ENCODE measurements around the gene MYZAP.

Gene MYZAP

DNA sequence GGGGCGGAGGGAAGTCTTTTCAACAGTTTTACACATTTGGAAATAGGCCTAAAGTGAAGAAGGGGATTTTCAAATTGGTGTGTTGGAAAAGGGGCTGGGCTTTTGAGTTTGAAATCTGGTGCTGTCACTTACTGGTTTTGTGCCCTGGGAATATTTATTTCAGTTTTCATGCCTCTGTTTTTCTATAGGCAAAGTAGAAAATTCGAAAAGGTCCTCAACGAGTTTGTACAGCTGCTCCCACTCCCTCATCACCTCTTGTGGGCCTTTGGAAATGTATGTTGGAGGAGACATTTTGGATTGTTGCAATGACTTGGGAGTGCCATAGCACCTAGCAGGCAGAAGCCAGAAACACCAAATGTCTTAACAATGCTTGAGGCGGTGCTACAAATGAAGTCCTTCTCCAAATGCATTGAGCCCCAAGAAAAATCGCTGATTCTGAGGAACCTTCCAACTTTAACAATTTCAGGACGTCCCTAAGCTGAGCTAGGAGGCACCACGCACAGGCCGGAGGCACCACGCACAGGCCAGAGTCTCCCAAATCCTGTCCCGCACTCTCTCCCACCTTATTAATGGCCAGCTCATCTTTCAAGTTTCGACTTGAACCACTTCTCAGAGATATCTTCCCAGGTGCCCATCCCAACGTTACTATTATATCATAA, 114.2 kb downstream of the MYZAP start:
- DNase-seq, result no peak

DNA sequence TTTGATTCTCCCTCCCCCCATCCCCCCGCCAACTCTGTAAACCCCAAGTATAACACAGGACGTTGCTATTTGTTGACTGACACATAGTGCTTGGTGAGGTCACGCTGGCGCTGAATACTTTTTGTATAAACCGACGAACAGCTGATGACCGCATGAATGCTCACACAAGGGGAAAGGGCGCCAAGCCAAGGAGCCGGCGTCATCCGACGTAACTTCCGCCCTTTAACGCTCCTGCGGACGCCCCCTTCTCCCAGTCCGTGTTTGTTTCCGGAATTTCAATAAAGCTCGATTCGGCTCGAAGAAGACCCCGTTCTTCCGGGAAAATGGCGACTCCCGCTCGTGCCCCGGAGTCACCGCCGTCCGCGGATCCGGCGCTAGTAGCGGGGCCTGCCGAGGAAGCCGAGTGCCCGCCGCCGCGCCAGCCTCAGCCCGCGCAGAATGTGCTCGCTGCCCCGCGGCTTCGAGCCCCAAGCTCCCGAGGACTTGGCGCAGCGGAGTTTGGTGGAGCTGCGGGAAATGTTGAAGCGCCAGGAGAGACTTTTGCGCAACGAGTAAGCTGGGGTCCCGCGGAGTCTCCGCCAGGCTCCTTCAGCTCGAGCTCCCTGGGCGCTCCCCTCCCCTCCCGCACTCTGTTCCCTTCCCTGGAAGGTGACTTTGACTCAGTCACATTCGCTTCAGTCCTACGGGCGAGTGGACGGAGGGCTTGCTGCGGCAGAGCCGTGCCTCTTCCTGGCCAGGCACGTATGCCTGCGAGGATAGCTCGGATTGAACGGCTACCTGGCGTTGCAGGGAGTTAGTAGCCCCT, 114.9 kb downstream of the MYZAP start, which contains the start of gene POLR2M:
POLR2M (plus strand) TSS at position 310 of the 805 bp plus-strand sequence; CDS start at position 439, 129 bp downstream.
- DNase-seq, result peak; percentile 72

DNA sequence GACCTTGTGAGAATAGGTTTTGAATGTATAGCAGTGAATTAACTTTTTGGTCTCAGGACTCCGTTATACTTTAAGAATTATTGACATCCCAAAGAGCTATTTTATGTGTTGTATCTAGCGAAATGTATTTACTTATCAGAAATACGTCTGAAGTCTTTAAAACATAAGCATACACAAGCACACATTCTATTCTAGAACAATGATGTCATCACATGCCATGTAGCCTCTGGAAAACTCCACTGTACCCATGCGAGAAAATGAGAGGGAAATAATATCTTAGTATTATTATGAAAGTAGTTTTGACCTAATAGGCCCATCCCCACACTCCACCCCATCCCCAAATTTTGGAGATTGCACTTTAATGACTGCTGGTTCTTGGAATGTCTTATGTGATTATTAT, 116.3 kb downstream of the MYZAP start:
- DNase-seq, result no peak

DNA sequence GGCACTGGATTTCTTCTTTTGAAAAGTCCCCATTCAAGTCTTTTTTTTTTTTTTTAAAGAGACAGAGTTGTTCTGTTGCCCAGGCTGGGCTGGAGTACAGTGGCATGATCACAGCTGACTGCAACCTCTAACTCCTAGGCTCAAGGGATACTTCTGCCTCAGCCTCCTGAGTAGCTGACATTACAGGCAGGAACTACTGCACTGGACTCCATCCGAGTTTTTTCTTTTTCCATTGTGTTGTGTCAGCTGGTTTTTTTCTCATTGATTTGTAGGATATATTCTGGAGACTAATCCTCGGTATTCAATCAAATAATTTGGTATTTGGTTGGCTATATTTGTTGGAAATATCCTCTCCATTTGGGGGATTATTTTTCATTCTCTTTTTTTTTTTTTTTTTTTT, 126.6 kb downstream of the MYZAP start:
- no peak for DNase-seq

DNA sequence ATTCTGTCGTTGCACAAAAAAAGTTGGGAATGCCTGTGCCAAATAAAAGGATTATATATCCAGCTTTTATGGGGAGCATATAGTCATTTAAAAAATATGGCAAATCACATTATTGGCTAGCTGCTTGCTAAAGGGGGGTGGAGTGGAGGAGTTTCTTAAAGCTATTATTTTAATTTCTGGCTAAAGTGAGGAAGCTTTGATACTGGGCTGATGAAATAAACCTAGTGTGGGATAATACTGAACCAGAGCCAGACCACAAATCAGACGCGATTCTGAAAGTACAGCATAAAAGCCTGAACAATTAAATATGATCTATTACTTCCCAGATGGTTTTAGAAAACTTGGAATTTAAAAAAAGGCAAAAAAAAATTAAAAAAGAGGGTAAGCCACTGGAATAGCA, 129.2 kb downstream of the MYZAP start:
- no peak for DNase-seq

DNA sequence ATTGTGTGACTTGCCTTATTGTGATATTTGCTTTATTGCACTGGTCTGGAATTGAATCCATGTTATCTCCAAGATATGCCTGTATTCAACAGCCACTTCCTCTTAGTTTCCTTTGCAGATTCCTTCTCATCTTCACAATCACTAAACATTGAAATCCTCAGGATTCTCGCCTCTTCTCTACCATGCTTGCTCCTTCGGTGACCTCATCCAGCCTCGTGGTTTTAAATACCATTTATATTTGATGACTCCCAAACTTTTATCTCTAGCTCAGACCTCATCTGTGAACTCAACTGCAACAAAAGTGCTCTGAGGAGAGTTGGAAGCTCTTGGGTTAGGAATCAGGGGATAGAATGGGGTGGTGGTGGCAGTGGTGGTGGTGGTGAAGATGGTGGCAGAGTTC, 134.7 kb downstream of the MYZAP start:
- no peak for DNase-seq

DNA sequence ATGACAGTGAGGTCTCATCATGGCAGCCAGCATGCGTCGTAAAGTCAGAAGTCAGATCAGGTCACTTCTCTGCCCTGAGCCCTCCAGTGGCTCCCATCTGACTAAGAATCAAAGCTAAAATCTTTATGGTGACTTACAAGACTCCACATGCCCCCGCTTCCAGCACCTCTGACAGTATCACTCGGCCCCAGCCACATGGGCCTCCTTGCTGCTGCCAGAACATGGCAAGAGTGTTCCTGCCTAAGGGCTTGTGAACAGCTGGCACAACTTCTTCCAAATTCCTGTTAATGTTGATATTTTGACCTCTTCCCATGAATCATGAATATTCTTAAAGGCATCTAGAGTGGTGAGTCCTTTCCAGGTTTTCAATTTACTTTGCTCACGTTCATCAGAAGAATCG, 135.3 kb downstream of the MYZAP start:
- no peak for DNase-seq

DNA sequence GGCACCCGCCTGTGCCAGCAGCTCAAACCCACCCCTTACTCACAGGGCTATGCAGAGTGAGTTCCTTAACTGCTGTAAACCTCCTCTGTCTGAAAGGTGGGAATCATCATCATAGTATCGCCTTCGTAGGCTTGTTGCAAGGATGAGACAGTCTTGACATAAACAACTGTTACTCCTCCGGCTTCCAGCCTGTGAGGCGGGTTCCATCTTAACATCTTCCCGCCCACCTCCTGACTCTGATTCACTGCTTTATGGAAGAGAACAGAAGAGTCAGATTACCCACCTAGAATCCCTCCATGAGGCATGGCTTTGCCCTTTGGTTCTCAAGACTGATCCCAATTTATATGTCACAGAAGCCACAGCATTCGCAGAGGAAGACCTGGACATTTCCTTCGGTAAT, 136.7 kb downstream of the MYZAP start:
- DNase-seq, result no peak

DNA sequence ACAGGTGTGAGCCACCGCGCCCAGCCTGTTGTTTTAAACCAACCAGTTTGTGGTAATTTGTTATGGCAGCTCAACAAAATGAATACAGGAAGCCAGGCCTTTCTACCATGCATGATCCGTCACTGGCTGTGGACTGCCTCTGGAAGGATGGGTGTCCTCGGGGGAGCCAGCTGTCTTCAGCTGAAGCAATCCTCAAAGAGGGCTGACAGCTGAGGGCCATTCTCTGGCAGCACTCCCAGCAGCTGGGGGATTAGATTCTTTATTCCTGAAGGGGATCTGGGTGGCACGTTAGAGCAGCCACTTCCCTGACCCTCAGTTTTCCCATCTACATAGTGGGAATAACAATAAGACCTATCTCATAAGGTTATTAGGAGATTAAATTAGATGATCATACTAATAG, 139.2 kb downstream of the MYZAP start:
- DNase-seq, result no peak

DNA sequence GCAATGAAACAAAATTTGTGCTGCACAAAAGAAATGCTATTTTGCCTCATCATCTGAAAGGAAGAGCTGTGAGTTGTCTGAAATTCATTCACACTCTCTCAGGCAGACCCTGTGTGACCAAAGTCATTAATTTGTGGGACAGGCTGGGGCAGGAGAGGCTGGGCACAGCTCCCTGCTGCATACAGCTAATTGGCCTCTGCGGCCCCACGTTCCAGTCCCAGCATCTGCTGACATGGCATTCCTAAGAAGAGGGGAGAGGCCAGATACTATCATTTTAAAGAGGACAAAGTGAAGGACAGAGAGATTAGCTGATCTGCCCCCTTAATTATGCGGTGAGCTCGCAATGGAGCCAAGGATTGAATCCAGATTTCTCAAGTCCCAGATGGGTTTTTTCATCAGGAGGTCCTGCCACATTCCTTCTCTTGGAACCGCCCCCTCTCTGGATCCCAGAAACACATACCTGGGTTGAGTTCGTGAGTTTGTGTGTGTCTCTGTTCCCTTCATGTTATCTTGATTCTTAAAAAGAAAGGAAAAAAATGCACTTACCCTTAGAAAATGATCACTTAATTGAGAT, 139.9 kb downstream of the MYZAP start:
- DNase-seq, result no peak

DNA sequence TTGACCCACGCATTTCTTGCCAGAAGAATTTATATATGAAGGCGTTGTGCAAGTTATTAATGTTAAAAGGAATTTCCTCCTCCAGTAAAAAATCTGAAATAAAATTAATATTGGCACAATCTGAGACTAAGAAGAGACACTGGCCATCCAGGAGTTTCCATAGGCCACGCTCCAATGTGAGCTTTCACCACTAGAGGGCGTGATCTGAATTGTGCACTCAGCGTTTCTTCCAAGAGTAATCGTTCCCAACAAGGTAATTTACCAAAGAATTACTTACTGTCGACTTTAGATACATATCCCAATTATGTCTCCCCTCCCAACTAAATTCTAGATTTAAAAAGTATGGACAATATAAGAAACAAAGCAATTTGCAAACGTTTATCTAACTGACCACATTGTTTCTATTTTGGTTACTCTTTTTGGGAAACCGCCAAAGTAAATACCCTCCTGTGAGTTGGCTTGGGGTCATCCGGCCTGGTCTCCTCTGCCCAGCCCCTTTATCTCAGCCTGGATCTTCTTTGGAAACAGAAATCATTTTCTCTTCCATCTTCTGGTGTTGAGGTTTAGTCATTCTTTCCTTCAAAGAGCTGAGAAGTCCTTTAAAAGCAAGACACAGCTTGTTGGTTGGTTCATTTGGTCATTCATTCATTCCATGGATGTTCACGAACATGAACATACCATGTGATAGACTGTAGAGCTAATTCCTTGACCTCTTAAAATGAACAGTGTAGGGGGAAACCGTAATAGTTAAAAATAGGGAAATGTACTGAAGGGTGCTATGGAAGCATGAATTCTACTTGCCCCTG, 141.0 kb downstream of the MYZAP start:
- no peak for DNase-seq

DNA sequence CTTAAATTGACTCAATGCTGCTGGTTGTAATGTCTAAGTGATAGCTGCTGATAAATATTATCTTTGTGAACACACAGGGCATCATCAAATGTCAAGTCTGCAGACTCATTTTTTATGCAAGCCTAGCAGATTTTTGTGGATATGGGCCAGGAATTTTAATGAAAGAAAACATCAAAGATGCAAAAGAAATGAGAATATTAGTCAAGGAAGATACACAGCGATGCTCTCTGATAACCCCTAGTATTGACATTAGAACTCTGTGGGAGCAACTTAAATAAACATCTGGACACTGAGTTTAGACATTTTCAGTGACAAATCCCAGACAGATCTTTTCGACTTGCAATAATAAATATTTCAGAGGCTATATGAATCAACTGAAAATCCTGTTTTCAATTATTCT, 143.2 kb downstream of the MYZAP start:
- DNase-seq, result no peak

All from DMS79 (cell line).